GM12891 (cell line): ENCODE results near the gene PARM1.

ENCODE experiments used
- DNase-seq: peaks from one replicate; pipeline ENCODE4 v3.0.0; 2011; ENCODE audit warnings: low spot score; ENCODE audit not compliant: insufficient read length
- FAIRE-seq: peaks from 2 replicates; lab custom pipeline; 2011; peaks lifted over from hg19 to GRCh38; lab: Jason Lieb, UNC
- PAX5 ChIP-seq: IDR thresholded peaks from 2 replicates; pipeline ENCODE4 v1.6.1; 2011; ENCODE audit warnings: low read length, moderate library complexity, mild to moderate bottlenecking; ENCODE audit not compliant: insufficient read depth, severe bottlenecking
- POLR2A ChIP-seq: IDR thresholded peaks from 2 replicates; pipeline ENCODE4 v1.6.1; 2011; ENCODE audit warnings: low read depth, low read length, control low read depth
- POLR2AphosphoS5 ChIP-seq: IDR thresholded peaks from 2 replicates; pipeline ENCODE4 v1.6.1; 2011; ENCODE audit warnings: low read depth, low read length, control low read depth
- POU2F2 ChIP-seq: IDR thresholded peaks from 2 replicates; pipeline ENCODE4 v1.6.1; 2011; ENCODE audit warnings: low read depth, mild to moderate bottlenecking, control low read depth, low read length, moderate library complexity
- SPI1 ChIP-seq: IDR thresholded peaks from 2 replicates; pipeline ENCODE4 v1.6.1; 2011; ENCODE audit warnings: low read depth, low read length, control low read depth
- TAF1 ChIP-seq: IDR thresholded peaks from 2 replicates; pipeline ENCODE4 v1.6.1; 2011; ENCODE audit warnings: low read depth, low read length, control low read depth

Gene PARM1

DNA sequence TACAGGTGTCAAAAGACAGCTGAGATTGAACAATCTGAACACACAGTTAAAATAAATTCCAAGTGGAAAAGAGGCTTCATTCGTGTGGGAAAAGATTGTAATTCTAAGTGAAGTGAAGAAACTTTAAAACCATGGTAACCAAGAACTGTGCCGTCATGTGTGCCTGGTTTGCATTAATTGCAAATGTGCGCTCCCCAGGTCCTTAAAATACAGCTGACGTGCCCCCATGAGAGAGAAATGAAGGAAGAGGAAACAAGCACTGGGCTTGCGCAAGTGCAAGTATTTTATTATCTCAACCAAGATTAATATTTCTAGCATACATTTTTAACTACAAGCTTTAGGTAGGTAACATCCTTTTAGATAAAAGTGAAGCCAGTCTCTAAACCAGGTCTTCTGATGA, 92.5 kb downstream of the PARM1 start:
- DNase-seq (no peak), FAIRE-seq (no peak)
- TF ChIP-seq POLR2AphosphoS5: no peak
- no peak for TF ChIP-seq TAF1
- TF ChIP-seq PAX5: no peak
- TF ChIP-seq POLR2A: no peak
- TF ChIP-seq SPI1: no peak
- no peak for TF ChIP-seq POU2F2

DNA sequence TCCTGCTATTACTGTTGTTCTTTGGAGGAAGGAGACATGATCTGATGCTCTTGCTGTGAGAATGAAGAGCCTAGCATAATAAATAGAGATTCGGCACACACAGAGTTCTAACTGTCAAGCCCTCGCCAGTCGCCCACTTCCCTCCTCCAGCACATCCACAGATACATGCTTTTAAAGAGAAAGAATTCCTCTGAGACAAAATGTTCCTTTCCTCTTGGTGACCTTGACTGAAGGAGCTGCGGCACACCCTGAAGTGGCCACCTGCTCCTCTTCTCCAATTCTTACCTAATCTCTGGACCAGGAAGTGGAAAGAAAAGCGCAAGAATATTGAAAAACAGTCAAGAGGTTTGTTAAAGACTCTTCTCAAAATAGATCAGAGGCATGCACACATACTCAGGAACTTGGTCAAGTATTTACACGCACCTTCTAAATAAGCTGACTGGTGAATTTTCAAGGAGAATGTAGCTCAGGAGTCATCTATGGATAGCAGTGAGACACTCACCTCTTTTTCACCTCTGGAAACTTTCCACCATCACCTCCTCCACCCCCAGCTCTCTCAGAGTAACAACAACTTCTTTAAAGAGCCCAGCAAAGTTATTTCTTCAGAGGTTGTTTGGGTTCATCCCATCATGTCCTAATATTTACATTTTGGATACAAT, 95.4 kb downstream of the PARM1 start:
- DNase-seq (no peak), FAIRE-seq (no peak)
- TF ChIP-seq POLR2A: no peak
- no peak for TF ChIP-seq TAF1
- no peak for TF ChIP-seq SPI1
- no peak for TF ChIP-seq PAX5
- no peak for TF ChIP-seq POLR2AphosphoS5
- TF ChIP-seq POU2F2: no peak

DNA sequence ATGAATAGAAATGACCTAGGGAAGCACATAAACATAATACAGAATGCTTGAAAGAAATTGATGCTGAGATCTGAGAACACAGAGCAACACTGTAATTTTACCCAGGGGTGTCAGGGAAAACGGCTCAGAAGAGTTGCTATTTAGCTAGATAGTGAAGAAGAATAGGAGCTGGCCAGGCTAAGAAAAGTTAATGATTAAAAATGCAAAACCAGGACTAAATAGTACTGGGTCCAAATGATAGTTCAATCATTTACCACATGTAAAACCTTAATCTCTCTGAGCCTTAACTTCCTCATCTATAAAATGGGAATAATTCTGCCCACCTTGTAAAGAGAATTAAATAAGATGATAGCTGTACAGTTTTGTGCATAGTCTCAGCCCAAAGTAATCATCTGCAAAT, 97.1 kb downstream of the PARM1 start:
- FAIRE-seq: no peak
- DNase-seq: no peak
- no peak for TF ChIP-seq POLR2A
- no peak for TF ChIP-seq TAF1
- no peak for TF ChIP-seq POLR2AphosphoS5
- no peak for TF ChIP-seq SPI1
- no peak for TF ChIP-seq PAX5
- TF ChIP-seq POU2F2: no peak

DNA sequence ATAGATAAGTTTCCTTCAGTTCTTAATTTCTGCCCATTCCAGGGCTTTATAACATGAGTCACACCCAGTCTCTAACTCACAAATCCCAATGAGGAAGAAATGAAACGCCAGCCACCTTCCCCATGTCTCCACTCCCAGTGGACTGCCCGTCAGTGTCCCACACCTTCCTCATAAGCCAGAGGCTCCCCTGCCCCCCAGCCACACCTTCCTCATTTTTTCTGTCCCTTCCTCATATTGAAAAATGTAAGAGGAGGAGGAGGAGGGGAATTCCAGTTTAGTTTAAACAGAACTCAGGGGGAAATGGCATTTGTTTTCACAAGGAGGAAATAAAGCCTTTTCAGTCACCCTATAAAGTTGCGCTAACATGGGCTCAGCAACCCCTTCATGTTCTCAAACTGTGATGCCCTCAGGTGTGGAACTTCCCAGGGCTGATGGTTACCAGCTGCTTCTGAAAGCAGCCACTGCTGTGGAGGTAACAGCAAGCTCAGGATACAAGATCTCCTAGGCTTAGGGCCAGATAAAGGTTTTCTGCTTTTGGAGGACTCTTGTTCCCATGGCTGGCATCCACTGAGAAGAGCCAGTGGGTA, 97.8 kb downstream of the PARM1 start:
- TF ChIP-seq SPI1 (no peak), POU2F2 (no peak), TAF1 (no peak), POLR2AphosphoS5 (no peak), PAX5 (no peak), POLR2A (no peak)
- FAIRE-seq: no peak
- no peak for DNase-seq

DNA sequence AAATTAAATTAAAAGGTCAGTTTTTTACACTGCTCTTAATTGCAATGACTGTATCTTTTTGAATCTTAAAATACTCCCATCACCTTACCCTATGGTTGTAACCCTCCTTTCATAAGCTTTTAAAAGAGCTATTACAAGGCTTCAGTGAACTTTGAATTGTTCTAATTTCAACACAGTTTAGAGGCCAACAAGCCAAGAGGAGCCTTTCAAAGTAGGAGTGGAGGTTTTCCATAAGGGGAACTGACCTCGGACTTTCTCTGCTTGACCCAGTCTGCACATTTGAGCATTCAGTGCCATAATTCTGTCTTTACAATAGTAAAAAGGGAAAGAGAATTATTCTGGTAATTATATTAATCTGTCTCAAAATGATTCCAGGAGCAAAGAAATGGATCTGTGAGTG, 98.9 kb downstream of the PARM1 start:
- DNase-seq (no peak), FAIRE-seq (no peak)
- TF ChIP-seq POLR2A: no peak
- TF ChIP-seq POLR2AphosphoS5: no peak
- TF ChIP-seq PAX5: no peak
- TF ChIP-seq POU2F2: no peak
- TF ChIP-seq TAF1: no peak
- no peak for TF ChIP-seq SPI1

DNA sequence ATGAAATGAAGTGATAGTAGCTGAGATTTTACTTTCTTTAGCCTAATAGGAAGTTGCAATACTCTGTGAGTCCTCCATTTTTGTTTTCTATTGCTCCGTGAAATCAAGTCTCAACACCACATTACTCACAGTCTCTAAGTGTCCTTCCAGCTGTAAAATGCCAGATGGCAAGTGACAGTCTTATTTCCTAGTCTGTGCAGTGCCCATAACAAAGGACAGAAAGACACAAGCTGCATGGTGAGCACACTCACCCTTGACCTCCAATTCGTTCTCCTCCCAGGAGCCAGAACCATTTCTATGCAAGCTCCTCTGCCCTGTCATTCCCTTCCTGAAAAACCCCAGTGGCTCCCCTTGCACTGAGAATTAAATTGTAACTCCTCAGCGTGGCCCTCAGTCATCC, 101.6 kb downstream of the PARM1 start:
- FAIRE-seq: no peak
- TF ChIP-seq SPI1: no peak
- TF ChIP-seq POLR2A: no peak
- no peak for TF ChIP-seq PAX5
- TF ChIP-seq TAF1: no peak
- no peak for TF ChIP-seq POLR2AphosphoS5
- DNase-seq: no peak

DNA sequence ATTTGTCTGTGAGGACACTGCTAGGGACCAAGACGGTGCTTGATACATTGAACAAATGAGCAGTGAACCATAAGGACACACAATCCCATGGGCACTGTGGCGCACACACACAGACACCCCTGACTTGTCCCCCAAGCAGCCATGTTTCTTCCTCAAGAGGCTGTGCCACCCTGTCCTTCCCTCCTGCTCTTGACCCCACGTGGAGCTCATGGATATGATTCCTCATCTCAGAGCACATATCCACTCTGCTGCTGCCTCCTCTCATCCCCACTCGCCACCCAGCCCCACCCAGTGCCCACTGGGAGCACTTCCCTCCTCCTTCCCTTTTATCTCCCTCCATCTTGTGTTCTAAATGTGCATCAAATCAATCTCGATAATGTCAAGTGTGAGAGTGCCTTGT, 102.4 kb downstream of the PARM1 start:
- TF ChIP-seq POLR2AphosphoS5 (no peak), POLR2A (no peak), PAX5 (no peak), POU2F2 (no peak), TAF1 (no peak), SPI1 (no peak)
- FAIRE-seq (no peak), DNase-seq (no peak)

DNA sequence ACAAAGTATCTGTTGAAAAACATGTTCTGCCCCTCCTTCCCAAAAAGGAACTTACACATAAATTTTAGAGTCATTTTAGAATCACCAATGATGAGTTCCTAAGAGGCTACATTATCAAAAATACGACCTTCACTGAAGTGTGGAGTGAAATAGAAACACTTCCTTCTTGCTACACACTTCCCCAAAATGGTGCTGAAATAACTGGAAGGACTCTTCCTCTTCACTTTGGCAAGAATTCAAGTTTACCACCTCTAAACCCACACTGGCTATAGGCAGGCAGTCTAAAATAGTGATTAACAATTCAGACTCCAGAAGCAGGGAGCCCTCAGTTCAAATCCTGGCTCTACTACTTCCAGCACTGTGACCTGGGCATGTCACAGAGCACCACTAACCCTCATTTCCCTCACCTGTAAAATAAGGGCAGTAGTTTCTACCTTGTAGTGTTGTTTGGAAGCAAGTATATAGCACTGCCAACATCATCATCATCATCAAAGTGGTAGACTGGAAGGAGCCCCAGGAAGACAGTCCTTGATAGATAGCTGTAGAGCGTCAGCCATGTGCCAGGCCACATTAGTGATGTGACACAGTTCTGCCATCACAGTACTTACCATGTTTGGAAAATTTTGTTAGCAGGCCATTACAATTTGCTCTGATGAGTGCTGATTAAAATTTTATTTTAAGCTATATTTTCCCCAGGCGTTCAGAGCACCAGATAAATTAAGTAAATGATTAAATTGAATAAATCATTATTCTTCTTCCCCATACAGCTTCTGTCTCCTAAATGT, 103.3 kb downstream of the PARM1 start:
- FAIRE-seq (no peak), DNase-seq (no peak)
- TF ChIP-seq POLR2AphosphoS5 (no peak), SPI1 (peak; percentile 52; the same call in 1 of the 2 replicates), TAF1 (no peak), PAX5 (no peak)

DNA sequence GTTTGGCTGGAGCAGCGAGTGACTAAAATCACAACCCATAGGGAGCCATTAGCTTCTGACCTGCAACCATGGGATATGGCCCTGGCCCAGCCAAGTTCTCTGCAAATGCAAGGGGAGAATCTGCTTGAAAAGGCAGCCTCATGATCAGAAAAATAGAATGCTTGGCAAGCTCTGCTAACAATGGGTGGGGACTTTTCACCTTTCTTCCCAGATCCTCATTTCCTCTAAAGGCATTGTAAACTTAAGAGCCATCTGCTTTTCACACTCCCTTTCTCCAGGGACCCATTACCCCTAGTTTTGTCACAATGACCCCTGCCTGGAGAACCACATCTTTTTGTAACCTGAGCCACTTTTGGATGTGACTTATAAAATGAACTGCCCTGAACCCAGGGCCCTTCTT, 104.3 kb downstream of the PARM1 start:
- TF ChIP-seq PAX5: no peak
- TF ChIP-seq SPI1: peak; percentile 61
- TF ChIP-seq POLR2A: no peak
- TF ChIP-seq TAF1: no peak
- DNase-seq: no peak
- FAIRE-seq: no peak

DNA sequence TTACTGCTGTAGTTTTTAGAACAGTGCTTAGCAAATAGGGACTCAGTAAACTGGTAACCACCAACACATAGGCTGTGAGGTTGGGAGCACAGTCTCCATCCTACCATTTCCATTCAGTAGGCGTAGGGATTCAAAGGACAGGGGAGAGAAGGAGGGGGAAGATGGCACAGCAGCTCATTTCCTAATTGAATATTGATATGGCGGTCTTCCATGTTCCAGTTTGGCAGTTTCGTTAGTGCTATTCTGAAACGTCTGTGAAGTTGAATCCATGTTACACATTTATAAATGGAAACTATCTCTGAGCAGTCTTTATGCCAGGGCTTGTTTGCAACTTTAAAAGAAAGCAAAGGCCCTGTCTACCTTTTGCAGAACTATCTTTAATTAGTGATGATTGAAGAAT, 105.5 kb downstream of the PARM1 start:
- FAIRE-seq (no peak), DNase-seq (no peak)
- TF ChIP-seq POLR2A: no peak
- TF ChIP-seq POLR2AphosphoS5: no peak
- TF ChIP-seq TAF1: no peak
- no peak for TF ChIP-seq POU2F2
- TF ChIP-seq PAX5: no peak
- no peak for TF ChIP-seq SPI1
